Measurements from ENCODE around the gene SNX7.

Gene SNX7

GRCh38 chr1:98764485-98764884 lies 103.0 kb downstream of the SNX7 start:
- DNase-seq (ENCODE audit: low read depth, low spot score): no peak

- DNase-seq (ENCODE audit: low read depth, low spot score): no peak
These were observed 104.7 kb downstream of the SNX7 start for GRCh38 chr1:98766255-98766654.

GRCh38 chr1:98769162-98769561 lies 107.6 kb downstream of the SNX7 start:
- no peak for DNase-seq (ENCODE audit: low read depth, low spot score)

GRCh38 chr1:98781906-98782305 lies 120.4 kb downstream of the SNX7 start:
- no peak for DNase-seq (ENCODE audit: low read depth, low spot score)

GRCh38 chr1:98783821-98784220 lies 122.3 kb downstream of the SNX7 start:
- no peak for DNase-seq (ENCODE audit: low read depth, low spot score)

GRCh38 chr1:98791498-98791897 lies 130.0 kb downstream of the SNX7 start:
- no peak for DNase-seq (ENCODE audit: low read depth, low spot score)

- peak; percentile 13 for DNase-seq (ENCODE audit: low read depth, low spot score)
These were observed 130.6 kb downstream of the SNX7 start for GRCh38 chr1:98792123-98792522.

GRCh38 chr1:98793136-98793535 lies 131.6 kb downstream of the SNX7 start:
- DNase-seq (ENCODE audit: low read depth, low spot score): no peak

GRCh38 chr1:98794196-98794886 lies 132.8 kb downstream of the SNX7 start:
- DNase-seq (ENCODE audit: low read depth, low spot score): peak; percentile 82

- no peak for DNase-seq (ENCODE audit: low read depth, low spot score)
These were observed 134.5 kb downstream of the SNX7 start for GRCh38 chr1:98796049-98796448.

GRCh38 chr1:98797506-98797905 lies 136.0 kb downstream of the SNX7 start:
- no peak for DNase-seq (ENCODE audit: low read depth, low spot score)

Measured in astrocyte of the hippocampus (primary cell).